Neural progenitor cell (in vitro differentiated cells): ENCODE measurements around the gene SLC28A1.

ENCODE experiments used
- CTCF ChIP-seq: fragments of 200-600 bp; sonication (generic); IDR thresholded peaks from 2 replicates; pipeline ENCODE4 v1.5.1; 2017; ENCODE audit warnings: antibody characterized with exemption, mild to moderate bottlenecking
- EZH2 ChIP-seq: fragments of 200-600 bp; sonication (generic); IDR thresholded peaks from 2 replicates; pipeline ENCODE4 v1.6.1; 2017; ENCODE audit warnings: antibody characterized with exemption, mild to moderate bottlenecking, moderate library complexity

GRCh38 chr15:84859144-84859543 is 25.3 kb upstream of the SLC28A1 start:
- TF ChIP-seq CTCF (no peak), EZH2 (no peak)
